ENCODE measurements around the gene KCTD4. TPM values are rescaled to one million over a fixed set of nuclear protein-coding genes. Genes with fewer than 3 reads are reported as not detected.
"Not testable (repeated sequence)": the region's sequence is repeated elsewhere in the genome, so short reads cannot be mapped to it uniquely, and the experiment has no call there.

KCTD4 gene
- not detected in 3 replicates for total RNA-seq
- long read RNA-seq, result 0 reads

- Mint-ChIP-seq H3K4me1 (ENCODE audit: low read depth) (peaks cover 48% of the 10 kb centered on the region), H3K27ac (ENCODE audit: unreplicated experiment) (no peak within 1 kb of the TSS), H3K9me3 (ENCODE audit: low read depth) (no peaks in the 10 kb centered on the region)
Observed at GRCh38 chr13:45200701-45201232, at the start of gene KCTD4. Gene KCTD4, minus strand, starts transcription at chr13:45201045. Its CDS starts 6,478 bp downstream, at chr13:45194567.

GRCh38 chr13:45249662-45250061 is 48.8 kb upstream of the KCTD4 start:
- DNase-seq (ENCODE audit: low spot score), result no peak
- Mint-ChIP-seq H3K36me3 (ENCODE audit: low read depth) (peaks cover 6% of the 10 kb centered on the region), H3K27me3 (ENCODE audit: low read depth) (no peaks in the 10 kb centered on the region), H3K4me1 (ENCODE audit: low read depth) (peaks cover 5% of the 10 kb centered on the region), H3K4me3 (ENCODE audit: unreplicated experiment) (no peak overlapping the region), H3K9me3 (ENCODE audit: low read depth) (no peaks in the 10 kb centered on the region), H3K27ac (ENCODE audit: unreplicated experiment) (no peak overlapping the region)
- TF ChIP-seq CTCF (IDR thresholded peaks at IDR 0.05), result no peak

More at GRCh38 chr13:45200701-45201232, at the start of gene KCTD4:
- TF ChIP-seq CTCF (IDR thresholded peaks at IDR 0.05), result no peak
- Mint-ChIP-seq H3K36me3 (ENCODE audit: low read depth) (no peaks in the 10 kb centered on the region), H3K27me3 (ENCODE audit: low read depth) (no peaks in the 10 kb centered on the region), H3K4me3 (ENCODE audit: unreplicated experiment) (no peak within 1 kb of the TSS)
- DNase-seq (ENCODE audit: low spot score), result no peak

GRCh38 chr13:45244736-45245135 is 43.9 kb upstream of the KCTD4 start:
- peaks cover 27% of the 10 kb centered on the region for H3K4me1 Mint-ChIP-seq (ENCODE audit: low read depth)
- H3K27ac Mint-ChIP-seq (ENCODE audit: unreplicated experiment); H3K36me3 Mint-ChIP-seq (ENCODE audit: low read depth); H3K4me3 Mint-ChIP-seq (ENCODE audit: unreplicated experiment); H3K9me3 Mint-ChIP-seq (ENCODE audit: low read depth); H3K27me3 Mint-ChIP-seq (ENCODE audit: low read depth); DNase-seq (ENCODE audit: low spot score): not testable (repeated sequence)

GRCh38 chr13:45243077-45243476 is 42.2 kb upstream of the KCTD4 start:
- H3K4me1 Mint-ChIP-seq (ENCODE audit: low read depth), result peaks cover 43% of the 10 kb centered on the region
- no peaks in the 10 kb centered on the region for H3K27me3 Mint-ChIP-seq (ENCODE audit: low read depth)
- H3K36me3 Mint-ChIP-seq (ENCODE audit: low read depth), result no peaks in the 10 kb centered on the region
- H3K27ac Mint-ChIP-seq (ENCODE audit: unreplicated experiment), result peak overlapping the region; percentile 51
- no peak for DNase-seq (ENCODE audit: low spot score)
- TF ChIP-seq CTCF (IDR thresholded peaks at IDR 0.05), result no peak
- no peaks in the 10 kb centered on the region for H3K9me3 Mint-ChIP-seq (ENCODE audit: low read depth)
- H3K4me3 Mint-ChIP-seq (ENCODE audit: unreplicated experiment), result no peak overlapping the region

GRCh38 chr13:45242524-45242923 is 41.7 kb upstream of the KCTD4 start:
- Mint-ChIP-seq H3K27ac (ENCODE audit: unreplicated experiment) (peak overlapping the region; percentile 82), H3K4me3 (ENCODE audit: unreplicated experiment) (peak overlapping the region; percentile 55), H3K4me1 (ENCODE audit: low read depth) (peaks cover 44% of the 10 kb centered on the region), H3K36me3 (ENCODE audit: low read depth) (no peaks in the 10 kb centered on the region), H3K27me3 (ENCODE audit: low read depth) (no peaks in the 10 kb centered on the region), H3K9me3 (ENCODE audit: low read depth) (no peaks in the 10 kb centered on the region)
- DNase-seq (ENCODE audit: low spot score), result no peak
- TF ChIP-seq CTCF (IDR thresholded peaks at IDR 0.05), result no peak

- no peak for DNase-seq (ENCODE audit: low spot score)
- Mint-ChIP-seq H3K36me3 (ENCODE audit: low read depth) (no peaks in the 10 kb centered on the region), H3K27me3 (ENCODE audit: low read depth) (no peaks in the 10 kb centered on the region), H3K9me3 (ENCODE audit: low read depth) (no peaks in the 10 kb centered on the region), H3K4me3 (ENCODE audit: unreplicated experiment) (peak overlapping the region; percentile 55), H3K27ac (ENCODE audit: unreplicated experiment) (peak overlapping the region; percentile 82), H3K4me1 (ENCODE audit: low read depth) (peaks cover 44% of the 10 kb centered on the region)
- no peak for TF ChIP-seq CTCF (IDR thresholded peaks at IDR 0.05)
Observed at GRCh38 chr13:45242070-45242469, 41.2 kb upstream of the KCTD4 start.

Data from chondrocyte (in vitro differentiated cells).